ENCODE data around the gene JPH4.

- TF ChIP-seq CTCF (IDR thresholded peaks at IDR 0.05 in 2 of 3, conservative IDR thresholded peaks at IDR 0.05 in 1 of 3; ENCODE audit: borderline replicate concordance in 1 of 3, insufficient read depth in 1 of 3, low read depth in 2 of 3, low read length in 2 of 3) = no peak
- no peak for TF ChIP-seq CEBPB (IDR thresholded peaks at IDR 0.05; ENCODE audit: low read depth)
- no peak for TF ChIP-seq POLR2A (IDR thresholded peaks at IDR 0.05; ENCODE audit: borderline replicate concordance, extremely low read depth, insufficient read depth, insufficient read length)
- TF ChIP-seq SRF (IDR thresholded peaks at IDR 0.05; ENCODE audit: low read depth) = no peak
- TF ChIP-seq EZH2phosphoT487 (IDR thresholded peaks at IDR 0.05; ENCODE audit: borderline replicate concordance) = no peak
- TF ChIP-seq POLR2AphosphoS5 (IDR thresholded peaks at IDR 0.05; ENCODE audit: low read depth, low read length) = no peak
- no peak for TF ChIP-seq RAD21 (IDR thresholded peaks at IDR 0.05; ENCODE audit: low read depth)
- TF ChIP-seq ZBTB33 (IDR thresholded peaks at IDR 0.05; ENCODE audit: extremely low read depth, insufficient replicate concordance, low read length) = no peak
- TF ChIP-seq, protein P1, sequence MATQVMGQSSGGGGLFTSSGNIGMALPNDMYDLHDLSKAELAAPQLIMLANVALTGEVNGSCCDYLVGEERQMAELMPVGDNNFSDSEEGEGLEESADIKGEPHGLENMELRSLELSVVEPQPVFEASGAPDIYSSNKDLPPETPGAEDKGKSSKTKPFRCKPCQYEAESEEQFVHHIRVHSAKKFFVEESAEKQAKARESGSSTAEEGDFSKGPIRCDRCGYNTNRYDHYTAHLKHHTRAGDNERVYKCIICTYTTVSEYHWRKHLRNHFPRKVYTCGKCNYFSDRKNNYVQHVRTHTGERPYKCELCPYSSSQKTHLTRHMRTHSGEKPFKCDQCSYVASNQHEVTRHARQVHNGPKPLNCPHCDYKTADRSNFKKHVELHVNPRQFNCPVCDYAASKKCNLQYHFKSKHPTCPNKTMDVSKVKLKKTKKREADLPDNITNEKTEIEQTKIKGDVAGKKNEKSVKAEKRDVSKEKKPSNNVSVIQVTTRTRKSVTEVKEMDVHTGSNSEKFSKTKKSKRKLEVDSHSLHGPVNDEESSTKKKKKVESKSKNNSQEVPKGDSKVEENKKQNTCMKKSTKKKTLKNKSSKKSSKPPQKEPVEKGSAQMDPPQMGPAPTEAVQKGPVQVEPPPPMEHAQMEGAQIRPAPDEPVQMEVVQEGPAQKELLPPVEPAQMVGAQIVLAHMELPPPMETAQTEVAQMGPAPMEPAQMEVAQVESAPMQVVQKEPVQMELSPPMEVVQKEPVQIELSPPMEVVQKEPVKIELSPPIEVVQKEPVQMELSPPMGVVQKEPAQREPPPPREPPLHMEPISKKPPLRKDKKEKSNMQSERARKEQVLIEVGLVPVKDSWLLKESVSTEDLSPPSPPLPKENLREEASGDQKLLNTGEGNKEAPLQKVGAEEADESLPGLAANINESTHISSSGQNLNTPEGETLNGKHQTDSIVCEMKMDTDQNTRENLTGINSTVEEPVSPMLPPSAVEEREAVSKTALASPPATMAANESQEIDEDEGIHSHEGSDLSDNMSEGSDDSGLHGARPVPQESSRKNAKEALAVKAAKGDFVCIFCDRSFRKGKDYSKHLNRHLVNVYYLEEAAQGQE (IDR thresholded peaks at IDR 0.05; ENCODE audit: low read depth) = no peak
- TF ChIP-seq SIN3A (IDR thresholded peaks at IDR 0.05; ENCODE audit: low read depth) = no peak
Measured at GRCh38 chr14:23603103-23603502, 24.5 kb upstream of the JPH4 start.
